Mucosa of descending colon (tissue), 3 donors: ENCODE measurements around the gene PTPRD. TPM values are rescaled to one million over a fixed set of nuclear protein-coding genes. Genes with fewer than 3 reads are reported as not detected.

Experiments
- ATAC-seq: fragments of 200-7000 bp; cut with Tn5 transposase; one replicate; pipeline ENCODE4 v1.9.1; 2020; ENCODE audit warnings: mild to moderate bottlenecking, moderate library complexity
- DNase-seq, 3 donors: peaks; one replicate each; pipeline ENCODE4 v3.0.0-alpha.2; 2020
- H3K36me3 ChIP-seq: fragments of 200-600 bp; one replicate; pipeline ENCODE4 v1.8.0; 2021; ENCODE audit warnings: low read depth, mild to moderate bottlenecking
- H3K4me1 ChIP-seq: fragments of 200-600 bp; one replicate; pipeline ENCODE4 v1.8.0; 2021; ENCODE audit warnings: low read depth, mild to moderate bottlenecking
- H3K4me3 ChIP-seq: fragments of 200-600 bp; one replicate; pipeline ENCODE4 v1.8.0; 2021; ENCODE audit warnings: mild to moderate bottlenecking
- H3K9me3 ChIP-seq: fragments of 200-600 bp; one replicate; pipeline ENCODE4 v1.8.0; 2021; ENCODE audit warnings: mild to moderate bottlenecking
- intact Hi-C, 2 donors: fragments of 100-400 bp; cut with DNase I in 1 of 2; cut with micrococcal nuclease in 1 of 2; formaldehyde crosslinking; loops; one replicate each; pipeline versions ENCODE4 v1.11.0 to v1.11.1; 2022; cut with DNase I, micrococcal nuclease
- total RNA-seq, 3 donors: library from RNA; stranded (reverse); fragmentation: NEBNext Ultra II Directional in 2 of 3; extraction: Animal tissue kit (Norgen Biotek cat#: 25700) in 2 of 3; gene quantifications; one replicate each; pipeline versions ENCODE4 v1.2.1 to v1.2.4, GENCODE V29; 2021 to 2023
- TF ChIP-seq, protein P1 (sequence below): fragments of 200-600 bp; IDR thresholded peaks from one replicate; pipeline ENCODE4 v1.8.0; 2022; ENCODE audit warnings: antibody characterized with exemption, mild to moderate bottlenecking
- donor health status: DM: no; HTN: no; CAD: no; lungs with moderate emphysema.
- donor health status: DM: no; HTN: no; CAD: no.
- donor health status: DM: no; HTN: yes; CAD: no.

Gene PTPRD
- total RNA-seq, 3 donors from 2014 or later: 52.7 to 128 (median 113) TPM

DNA sequence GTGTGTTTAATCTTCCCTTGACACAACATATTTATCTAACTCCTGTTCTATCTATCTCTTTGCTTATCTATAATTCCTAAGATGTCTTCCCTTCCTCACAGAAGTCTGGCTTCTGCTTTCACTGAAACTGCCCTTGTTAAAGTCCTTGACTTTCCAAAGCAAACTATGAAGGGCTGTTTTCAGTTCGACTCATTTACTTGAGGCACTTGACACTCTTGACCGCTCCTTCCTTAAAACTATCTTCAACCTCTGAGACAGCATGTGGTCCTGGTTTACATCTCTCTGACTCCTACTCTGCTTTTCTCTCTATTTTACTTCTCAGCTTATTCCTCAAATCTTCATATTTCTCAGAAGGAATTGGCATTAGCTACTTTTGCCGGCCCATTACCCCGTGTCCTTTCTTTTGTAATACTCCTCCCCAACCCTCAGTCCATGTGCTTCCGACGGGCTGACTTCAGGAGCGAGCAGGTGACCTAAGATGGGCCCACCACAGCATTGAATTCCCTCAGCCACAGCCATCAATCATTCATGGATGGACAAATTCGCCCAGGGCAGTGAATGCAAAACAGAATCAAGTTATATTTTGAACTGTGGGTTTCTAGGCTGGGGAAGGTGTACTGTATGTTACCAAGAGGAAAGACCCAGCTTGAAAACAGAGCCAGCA lies 1089.2 kb downstream of the PTPRD start:
- ATAC-seq (no peak), DNase-seq (peak in 1 of 3 donors; percentile 8)
- TF ChIP-seq, protein P1, sequence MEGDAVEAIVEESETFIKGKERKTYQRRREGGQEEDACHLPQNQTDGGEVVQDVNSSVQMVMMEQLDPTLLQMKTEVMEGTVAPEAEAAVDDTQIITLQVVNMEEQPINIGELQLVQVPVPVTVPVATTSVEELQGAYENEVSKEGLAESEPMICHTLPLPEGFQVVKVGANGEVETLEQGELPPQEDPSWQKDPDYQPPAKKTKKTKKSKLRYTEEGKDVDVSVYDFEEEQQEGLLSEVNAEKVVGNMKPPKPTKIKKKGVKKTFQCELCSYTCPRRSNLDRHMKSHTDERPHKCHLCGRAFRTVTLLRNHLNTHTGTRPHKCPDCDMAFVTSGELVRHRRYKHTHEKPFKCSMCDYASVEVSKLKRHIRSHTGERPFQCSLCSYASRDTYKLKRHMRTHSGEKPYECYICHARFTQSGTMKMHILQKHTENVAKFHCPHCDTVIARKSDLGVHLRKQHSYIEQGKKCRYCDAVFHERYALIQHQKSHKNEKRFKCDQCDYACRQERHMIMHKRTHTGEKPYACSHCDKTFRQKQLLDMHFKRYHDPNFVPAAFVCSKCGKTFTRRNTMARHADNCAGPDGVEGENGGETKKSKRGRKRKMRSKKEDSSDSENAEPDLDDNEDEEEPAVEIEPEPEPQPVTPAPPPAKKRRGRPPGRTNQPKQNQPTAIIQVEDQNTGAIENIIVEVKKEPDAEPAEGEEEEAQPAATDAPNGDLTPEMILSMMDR: no peak
- no peaks in the 10 kb centered on the region for H3K9me3 ChIP-seq
- H3K4me1 ChIP-seq: no peaks in the 10 kb centered on the region
- no peak overlapping the region for H3K4me3 ChIP-seq
- no peaks in the 10 kb centered on the region for H3K36me3 ChIP-seq
- intact Hi-C loops: no loop called here

DNA sequence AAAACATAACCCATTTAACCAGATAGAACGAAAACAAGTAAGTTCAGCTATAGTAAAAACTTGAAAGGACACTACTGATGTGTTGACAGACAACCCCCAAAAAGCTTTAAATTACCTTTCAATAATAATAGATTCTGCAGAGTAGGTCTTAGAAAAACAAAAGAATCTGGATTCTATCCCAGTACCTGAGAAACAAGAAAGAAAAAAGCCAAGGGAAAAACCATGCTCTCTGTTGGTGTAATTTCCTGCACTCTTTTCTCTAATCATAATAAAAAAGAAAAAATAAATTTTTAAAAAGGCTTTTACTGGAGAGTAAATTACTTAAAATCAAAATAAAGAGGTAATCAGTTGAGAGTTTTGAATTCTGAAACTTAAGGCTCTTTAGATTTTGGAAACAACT lies 1090.4 kb downstream of the PTPRD start:
- Histone ChIP-seq H3K36me3 (no peaks in the 10 kb centered on the region), H3K9me3 (no peaks in the 10 kb centered on the region), H3K4me1 (no peaks in the 10 kb centered on the region), H3K4me3 (no peak overlapping the region)
- intact Hi-C loops: no loop called here
- ATAC-seq: no peak
- TF ChIP-seq, protein P1: no peak
- no peak for DNase-seq

- Histone ChIP-seq H3K36me3 (no peaks in the 10 kb centered on the region), H3K4me3 (no peak overlapping the region), H3K9me3 (no peaks in the 10 kb centered on the region), H3K4me1 (no peaks in the 10 kb centered on the region)
- DNase-seq: no peak
- TF ChIP-seq, protein P1: no peak
- intact Hi-C loops: no loop called here
- no peak for ATAC-seq
Measured at GRCh38 chr9:9521033-9521779, 1091.6 kb downstream of the PTPRD start.

DNA sequence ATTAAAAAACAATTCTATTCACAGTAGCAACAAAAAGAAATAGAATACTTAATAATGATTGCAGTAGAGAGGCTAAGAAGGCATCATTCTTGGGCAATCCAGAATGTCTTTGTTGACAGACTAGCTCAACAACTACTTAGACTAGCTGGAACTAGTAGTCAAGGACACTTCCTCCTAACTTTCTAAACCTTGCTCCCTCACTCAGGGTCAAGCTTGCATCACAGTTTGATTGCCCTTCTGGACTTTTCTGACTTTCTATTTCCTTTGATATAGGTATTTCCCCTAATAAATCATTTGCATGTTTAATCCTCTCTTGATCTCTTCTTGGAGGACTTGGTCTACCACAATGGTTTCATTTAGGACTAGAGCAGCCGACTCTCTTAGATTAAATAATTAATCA lies 1107.9 kb downstream of the PTPRD start:
- no peaks in the 10 kb centered on the region for H3K4me1 ChIP-seq
- H3K4me3 ChIP-seq: no peak overlapping the region
- peak; percentile 34 for ATAC-seq
- TF ChIP-seq, protein P1: no peak
- H3K36me3 ChIP-seq: no peaks in the 10 kb centered on the region
- H3K9me3 ChIP-seq: no peaks in the 10 kb centered on the region
- DNase-seq: no peak
- intact Hi-C loops: no loop called here

- DNase-seq (no peak), ATAC-seq (no peak)
- H3K4me1 ChIP-seq: peaks cover 5% of the 10 kb centered on the region
- TF ChIP-seq, protein P1: no peak
- intact Hi-C loops: no loop called here
- no peak overlapping the region for H3K4me3 ChIP-seq
- no peaks in the 10 kb centered on the region for H3K36me3 ChIP-seq
- H3K9me3 ChIP-seq: peaks cover 4% of the 10 kb centered on the region
Measured at GRCh38 chr9:9499546-9499945, 1113.3 kb downstream of the PTPRD start.
